ENCODE measurements around the gene SH3BP1. TPM values are rescaled to one million over a fixed set of nuclear protein-coding genes. Genes with fewer than 3 reads are reported as not detected.

Gene SH3BP1
- total and polyA plus RNA-seq, 2 of the 13 experiments (the other 11 are each of a cell fraction or from before 2014, with no cell fraction given) = 8.4 to 18.5 TPM

DNA sequence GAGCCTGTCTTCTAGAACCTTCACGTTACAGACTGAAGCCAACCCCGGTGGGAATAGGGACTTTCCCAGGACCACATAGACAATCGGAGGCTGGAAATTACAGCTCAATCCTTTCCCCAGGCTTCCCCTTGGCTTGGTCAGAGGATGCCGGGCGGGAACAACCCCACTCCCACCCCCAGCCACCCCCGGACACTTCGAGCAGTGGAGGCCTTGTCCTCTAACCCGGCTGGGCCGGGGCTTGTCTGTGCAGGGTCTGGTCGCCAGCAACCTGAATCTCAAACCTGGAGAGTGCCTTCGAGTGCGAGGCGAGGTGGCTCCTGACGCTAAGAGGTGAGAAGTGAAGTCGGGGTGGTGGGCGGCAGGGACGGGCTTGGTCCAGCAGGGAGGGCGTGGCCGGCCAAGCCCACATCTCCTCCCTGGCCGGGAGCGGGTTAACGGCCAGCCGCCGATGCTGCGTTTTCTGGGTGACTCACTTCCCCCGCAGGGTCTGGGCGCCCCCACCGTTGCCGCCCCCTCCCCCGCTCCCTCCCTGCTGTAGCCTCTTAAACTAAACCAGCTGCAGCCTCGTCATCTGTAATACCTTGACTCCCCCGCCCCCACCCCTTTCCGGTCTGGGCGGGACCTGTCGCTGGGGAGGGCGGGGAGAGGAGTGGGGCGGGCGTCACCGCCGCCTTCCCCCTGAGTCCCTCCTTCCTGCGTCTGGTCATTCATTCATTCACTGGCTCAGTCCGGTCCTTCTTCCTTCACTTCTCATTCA, 37.4 kb downstream of the SH3BP1 start (continued):
- TF ChIP-seq FUBP1 (CRISPR knock-in tag; IDR thresholded peaks at IDR 0.05; ENCODE audit: borderline replicate concordance) (no peak), FOXP4 (CRISPR knock-in tag; IDR thresholded peaks at IDR 0.05) (0 out of 2 replicates have a peak, but pooled peaks have one; percentile 11), KDM5B (CRISPR knock-in tag; IDR thresholded peaks at IDR 0.05; ENCODE audit: borderline replicate concordance) (0 out of 2 replicates have a peak, but pooled peaks have one; percentile 61), ZNF333 (CRISPR knock-in tag; IDR thresholded peaks at IDR 0.05; ENCODE audit: borderline replicate concordance) (no peak), ARID5B (CRISPR knock-in tag; IDR thresholded peaks at IDR 0.05) (peak; percentile 55; the same call in 1 of the 2 replicates), ZNF180 (CRISPR knock-in tag; IDR thresholded peaks at IDR 0.05; ENCODE audit: borderline replicate concordance, low read depth) (no peak), ZNF331 (CRISPR knock-in tag; IDR thresholded peaks at IDR 0.05) (peak; percentile 30; the same call in 1 of the 2 replicates), ESRRA (CRISPR knock-in tag; IDR thresholded peaks at IDR 0.05; ENCODE audit: low read depth) (no peak), HMG20B (CRISPR knock-in tag; conservative IDR thresholded peaks at IDR 0.05) (no peak), HNRNPL (IDR thresholded peaks at IDR 0.05; ENCODE audit: low read depth, low read length) (no peak), ZNF234 (CRISPR knock-in tag; conservative IDR thresholded peaks at IDR 0.05) (no peak), ZXDC (CRISPR knock-in tag; IDR thresholded peaks at IDR 0.05) (no peak), PATZ1 (CRISPR knock-in tag; IDR thresholded peaks at IDR 0.05) (peak; percentile 92), ZNF354B (CRISPR knock-in tag; IDR thresholded peaks at IDR 0.05) (no peak), NONO (IDR thresholded peaks at IDR 0.05) (no peak), NONO (CRISPR knock-in tag; conservative IDR thresholded peaks at IDR 0.05) (no peak)

Measured in HepG2 (cell line).